NCI-H524 treated with DMSO at 0.1 percent for 48 hours (cell line): ENCODE data around the gene ALX4.

Experiments used
- DNase-seq: peaks from one replicate; lab custom pipeline; 2025; lab: John Stamatoyannopoulos, UW

The ALX4 gene

GRCh38 chr11:44300844-44301563 is 8.9 kb downstream of the ALX4 start:
- no peak for DNase-seq

- no peak for DNase-seq
Measured at GRCh38 chr11:44298862-44299261, 11.1 kb downstream of the ALX4 start.

GRCh38 chr11:44290208-44290607 is 19.7 kb downstream of the ALX4 start:
- DNase-seq, result no peak

- DNase-seq, result no peak
Measured at GRCh38 chr11:44288133-44288526, 21.8 kb downstream of the ALX4 start.

GRCh38 chr11:44286911-44287310 is 23.0 kb downstream of the ALX4 start:
- DNase-seq, result no peak

GRCh38 chr11:44286268-44286880 is 23.6 kb downstream of the ALX4 start:
- DNase-seq, result no peak

GRCh38 chr11:44285756-44286155 is 24.2 kb downstream of the ALX4 start:
- no peak for DNase-seq

GRCh38 chr11:44282620-44283019 is 27.3 kb downstream of the ALX4 start:
- DNase-seq, result no peak

- DNase-seq, result no peak
Measured at GRCh38 chr11:44281151-44281550, 28.8 kb downstream of the ALX4 start.

- no peak for DNase-seq
Measured at GRCh38 chr11:44280257-44280656, 29.7 kb downstream of the ALX4 start.

GRCh38 chr11:44279483-44279882 is 30.5 kb downstream of the ALX4 start:
- no peak for DNase-seq

- no peak for DNase-seq
Measured at GRCh38 chr11:44277196-44278090, 32.5 kb downstream of the ALX4 start.

- DNase-seq, result no peak
Measured at GRCh38 chr11:44275961-44276550, 33.9 kb downstream of the ALX4 start.

- no peak for DNase-seq
Measured at GRCh38 chr11:44275241-44275640, 34.7 kb downstream of the ALX4 start.

GRCh38 chr11:44274404-44274803 is 35.5 kb downstream of the ALX4 start:
- no peak for DNase-seq

- DNase-seq, result no peak
Measured at GRCh38 chr11:44271286-44271685, 38.7 kb downstream of the ALX4 start.

- no peak for DNase-seq
Measured at GRCh38 chr11:44270403-44271273, 39.3 kb downstream of the ALX4 start.

- no peak for DNase-seq
Measured at GRCh38 chr11:44269369-44270351, 40.3 kb downstream of the ALX4 start.

GRCh38 chr11:44268614-44269080 is 41.3 kb downstream of the ALX4 start:
- DNase-seq, result no peak
